Natural killer cell (primary cell): Measurements from ENCODE around the gene PRDM7. TPM values are rescaled to one million over a fixed set of nuclear protein-coding genes. Genes with fewer than 3 reads are reported as not detected.
A peak's percentile ranks its signal among the peaks of the same experiment; 100 is the strongest.

Source experiments
- ATAC-seq, 3 donors: fragments of 150-1000 bp in 2 of 3; fragments of 200-7000 bp in 1 of 3; cut with Tn5 transposase; 1 replicate in 1 of 3; 2 replicates in 2 of 3; pipeline ENCODE4 v1.10.0; 2021; ENCODE audit warnings: mild to moderate bottlenecking in 2 of 3, moderate library complexity in 2 of 3
- DNase-seq, 2 donors: peaks; one replicate each; pipeline versions ENCODE4 v3.0.0 to v3.0.0-alpha.2; 2013 to 2021; ENCODE audit warnings: mixed read lengths in 1 of 2
- H3K27ac ChIP-seq: one replicate; pipeline ENCODE4 v1.5.1; 2013; ENCODE audit warnings: mild to moderate bottlenecking, low read length
- H3K27me3 ChIP-seq: one replicate; pipeline ENCODE4 v1.6.1; 2013; ENCODE audit warnings: low read length; ENCODE audit not compliant: control insufficient read depth, insufficient read depth
- H3K36me3 ChIP-seq: one replicate; pipeline ENCODE4 v1.6.1; 2013; ENCODE audit warnings: low read length; ENCODE audit not compliant: control insufficient read depth, insufficient read depth
- H3K4me1 ChIP-seq: one replicate; pipeline ENCODE4 v1.6.1; 2013; ENCODE audit warnings: low read length; ENCODE audit not compliant: control insufficient read depth, insufficient read depth
- H3K4me3 ChIP-seq: one replicate; pipeline ENCODE4 v1.5.1; 2013; ENCODE audit warnings: low read length
- H3K9me3 ChIP-seq: one replicate; pipeline ENCODE4 v1.6.1; 2013; ENCODE audit warnings: low read length; ENCODE audit not compliant: control insufficient read depth, insufficient read depth
- H3K27ac Mint-ChIP-seq, 2 donors: one replicate each; pipeline ENCODE4 v1.8.0; 2022; ENCODE audit warnings: mild to moderate bottlenecking in 2 of 2, mixed read lengths in 2 of 2, moderate library complexity in 1 of 2
- H3K27me3 Mint-ChIP-seq, 2 donors: one replicate each; pipeline ENCODE4 v1.8.0; 2022; ENCODE audit warnings: low read depth in 2 of 2, mixed read lengths in 2 of 2
- H3K36me3 Mint-ChIP-seq: one replicate; pipeline ENCODE4 v1.8.0; 2022; ENCODE audit warnings: mixed read lengths
- H3K4me1 Mint-ChIP-seq, 2 donors: one replicate each; pipeline ENCODE4 v1.8.0; 2022; ENCODE audit warnings: mixed read lengths in 2 of 2
- H3K4me3 Mint-ChIP-seq: one replicate; pipeline ENCODE4 v1.8.0; 2022; ENCODE audit warnings: mild to moderate bottlenecking, moderate library complexity, mixed read lengths
- H3K9me3 Mint-ChIP-seq, 2 donors: one replicate each; pipeline ENCODE4 v1.8.0; 2022; ENCODE audit warnings: mixed read lengths in 2 of 2
- CTCF ChIP-seq: fragments of 200-600 bp; IDR thresholded peaks from one replicate; pipeline ENCODE4 v1.8.0; 2022; ENCODE audit warnings: antibody characterized with exemption
- WGBS: methylation state at CpG from one replicate; pipeline ENCODE4 v1.1.7; 2013; ENCODE audit warnings: missing lambda C conversion rate; ENCODE audit not compliant: insufficient coverage; 5-methylcytosine and 5-hydroxymethylcytosine counted together
- intact Hi-C: fragments of 100-400 bp; cut with micrococcal nuclease; formaldehyde crosslinking; loops from one replicate; pipeline ENCODE4 v1.14.2; 2022
- total RNA-seq, 4 donors: library from RNA; stranded (reverse); fragments of 120-200 nt in 1 of 4; gene quantifications; one replicate each; pipeline versions ENCODE4 v1.2.3 to v1.2.4, GENCODE V29; 2013 to 2022

PRDM7 gene
- total RNA-seq, 3 donors from 2014 or later (not counting 1 experiment from before 2014, with no cell fraction given): not detected

GRCh38 chr16:90081606-90081970 is 4.5 kb upstream of the PRDM7 start:
- peak in 1 of 2 donors; percentile 13 for DNase-seq
- Histone ChIP-seq H3K9me3 (no peaks in the 10 kb centered on the region), H3K27ac (no peak overlapping the region), H3K4me1 (peaks cover 29% of the 10 kb centered on the region), H3K27me3 (no peaks in the 10 kb centered on the region), H3K36me3 (no peaks in the 10 kb centered on the region), H3K4me3 (no peak overlapping the region)
- Mint-ChIP-seq H3K27me3 (peaks cover 9 to 12% of the 10 kb centered on the region in 2 donors), H3K4me3 (peak overlapping the region; percentile 99), H3K27ac (peak overlapping the region; percentile 93 to 96), H3K4me1 (peaks cover 30 to 33% of the 10 kb centered on the region in 2 donors), H3K36me3 (no peaks in the 10 kb centered on the region), H3K9me3 (no peaks in the 10 kb centered on the region)
- no peak for ATAC-seq
- WGBS: 36% methylated on average over 7 of the region's 7 CpGs
- no peak for TF ChIP-seq CTCF
- intact Hi-C loops: no loop called here

GRCh38 chr16:90078579-90078895 is 1.4 kb upstream of the PRDM7 start:
- no peaks in the 10 kb centered on the region for H3K36me3 Mint-ChIP-seq
- no peaks in the 10 kb centered on the region for H3K36me3 ChIP-seq
- peaks cover 29% of the 10 kb centered on the region for H3K4me1 ChIP-seq
- no peak overlapping the region for H3K4me3 Mint-ChIP-seq
- H3K27ac ChIP-seq: no peak overlapping the region
- no peak overlapping the region for H3K4me3 ChIP-seq
- DNase-seq (no peak), ATAC-seq (no peak)
- no peaks in the 10 kb centered on the region for H3K9me3 ChIP-seq
- H3K9me3 Mint-ChIP-seq: no peaks in the 10 kb centered on the region
- H3K4me1 Mint-ChIP-seq: peaks cover 33 to 37% of the 10 kb centered on the region in 2 donors
- TF ChIP-seq CTCF: no peak
- peaks cover 15 to 16% of the 10 kb centered on the region in 2 donors for H3K27me3 Mint-ChIP-seq
- H3K27me3 ChIP-seq: no peaks in the 10 kb centered on the region
- H3K27ac Mint-ChIP-seq: no peak overlapping the region
- intact Hi-C loops: no loop called here
- WGBS: 64% methylated on average over 6 of the region's 6 CpGs

- ATAC-seq: peak; percentile 64 to 74 (median 73)
- Mint-ChIP-seq H3K36me3 (no peaks in the 10 kb centered on the region), H3K4me3 (peak overlapping the region; percentile 90), H3K27me3 (peaks cover 15 to 16% of the 10 kb centered on the region in 2 donors), H3K4me1 (peaks cover 33 to 37% of the 10 kb centered on the region in 2 donors), H3K9me3 (no peaks in the 10 kb centered on the region), H3K27ac (peak overlapping the region; percentile 73 to 79)
- Histone ChIP-seq H3K4me1 (peaks cover 29% of the 10 kb centered on the region), H3K27me3 (no peaks in the 10 kb centered on the region), H3K27ac (peak overlapping the region; percentile 47), H3K9me3 (no peaks in the 10 kb centered on the region), H3K4me3 (peak overlapping the region; percentile 50), H3K36me3 (no peaks in the 10 kb centered on the region)
- peak; percentile 29 for TF ChIP-seq CTCF
- DNase-seq: peak in 1 of 2 donors; percentile 76
- intact Hi-C loops: no loop called here
- WGBS: 30% methylated on average over 23 of the region's 23 CpGs
Observed at GRCh38 chr16:90077757-90078578, 837 bp upstream of the PRDM7 start.
